ENCODE results near the gene FYB2.

Gene FYB2

GRCh38 chr1:56686169-56686568 is 133.0 kb downstream of the FYB2 start:
- H3K9me2 ChIP-seq (replicated peaks; ENCODE audit: insufficient read depth, low read length): no peaks in the 10 kb centered on the region
- H3K4me3 ChIP-seq (ENCODE audit: low read length): no peak overlapping the region
- H3K79me2 ChIP-seq (ENCODE audit: low read length): no peaks in the 10 kb centered on the region
- H3K27me3 ChIP-seq (replicated peaks; ENCODE audit: insufficient read depth, low read length): no peaks in the 10 kb centered on the region
- TF ChIP-seq EZH2phosphoT487 (IDR thresholded peaks at IDR 0.05; ENCODE audit: low read length) (no peak), CTCF (IDR thresholded peaks at IDR 0.05; ENCODE audit: low read length) (no peak), EZH2 (optimal IDR thresholded peaks at IDR 0.05; ENCODE audit: low read depth, low read length) (no peak)
- H3K4me2 ChIP-seq (ENCODE audit: low read depth, low read length): no peak overlapping the region
- no peak overlapping the region for H2AFZ ChIP-seq (ENCODE audit: low read length)
- H3K4me1 ChIP-seq (ENCODE audit: low read length): no peaks in the 10 kb centered on the region
- no peak for DNase-seq
- no peak overlapping the region for H3K9ac ChIP-seq (ENCODE audit: low read length)
- H3K9me3 ChIP-seq (replicated peaks; ENCODE audit: insufficient read depth, low read length): no peaks in the 10 kb centered on the region
- no peaks in the 10 kb centered on the region for H3F3A ChIP-seq (ENCODE audit: insufficient read depth, low read length)
- H3K36me3 ChIP-seq (replicated peaks; ENCODE audit: insufficient read depth, low read length): no peaks in the 10 kb centered on the region
- no peaks in the 10 kb centered on the region for H4K20me1 ChIP-seq (ENCODE audit: insufficient read depth, low read length)
- H3K27ac ChIP-seq (ENCODE audit: low read length): no peak overlapping the region

GRCh38 chr1:56683569-56683968 is 135.6 kb downstream of the FYB2 start:
- no peak for DNase-seq
- no peaks in the 10 kb centered on the region for H4K20me1 ChIP-seq (ENCODE audit: insufficient read depth, low read length)
- H3K4me2 ChIP-seq (ENCODE audit: low read depth, low read length): no peak overlapping the region
- H3K79me2 ChIP-seq (ENCODE audit: low read length): no peaks in the 10 kb centered on the region
- no peak overlapping the region for H2AFZ ChIP-seq (ENCODE audit: low read length)
- no peak overlapping the region for H3K27ac ChIP-seq (ENCODE audit: low read length)
- H3K4me1 ChIP-seq (ENCODE audit: low read length): no peaks in the 10 kb centered on the region
- H3K4me3 ChIP-seq (ENCODE audit: low read length): no peak overlapping the region
- no peaks in the 10 kb centered on the region for H3K9me3 ChIP-seq (replicated peaks; ENCODE audit: insufficient read depth, low read length)
- TF ChIP-seq EZH2phosphoT487 (IDR thresholded peaks at IDR 0.05; ENCODE audit: low read length): no peak
- TF ChIP-seq EZH2 (optimal IDR thresholded peaks at IDR 0.05; ENCODE audit: low read depth, low read length): no peak
- TF ChIP-seq CTCF (IDR thresholded peaks at IDR 0.05; ENCODE audit: low read length): no peak
- no peak overlapping the region for H3K9ac ChIP-seq (ENCODE audit: low read length)
- H3K27me3 ChIP-seq (replicated peaks; ENCODE audit: insufficient read depth, low read length): no peaks in the 10 kb centered on the region
- no peaks in the 10 kb centered on the region for H3K9me2 ChIP-seq (replicated peaks; ENCODE audit: insufficient read depth, low read length)
- H3F3A ChIP-seq (ENCODE audit: insufficient read depth, low read length): no peaks in the 10 kb centered on the region
- H3K36me3 ChIP-seq (replicated peaks; ENCODE audit: insufficient read depth, low read length): no peaks in the 10 kb centered on the region

- Histone ChIP-seq H3K9me3 (replicated peaks; ENCODE audit: insufficient read depth, low read length) (no peaks in the 10 kb centered on the region), H3K9me2 (replicated peaks; ENCODE audit: insufficient read depth, low read length) (no peaks in the 10 kb centered on the region), H3K27ac (ENCODE audit: low read length) (no peak overlapping the region), H3K4me3 (ENCODE audit: low read length) (no peak overlapping the region), H3K79me2 (ENCODE audit: low read length) (no peaks in the 10 kb centered on the region), H4K20me1 (ENCODE audit: insufficient read depth, low read length) (no peaks in the 10 kb centered on the region), H3K4me1 (ENCODE audit: low read length) (no peaks in the 10 kb centered on the region), H3K27me3 (replicated peaks; ENCODE audit: insufficient read depth, low read length) (no peaks in the 10 kb centered on the region), H2AFZ (ENCODE audit: low read length) (no peak overlapping the region), H3K9ac (ENCODE audit: low read length) (no peak overlapping the region), H3K4me2 (ENCODE audit: low read depth, low read length) (no peak overlapping the region), H3F3A (ENCODE audit: insufficient read depth, low read length) (no peaks in the 10 kb centered on the region), H3K36me3 (replicated peaks; ENCODE audit: insufficient read depth, low read length) (no peaks in the 10 kb centered on the region)
- no peak for TF ChIP-seq CTCF (IDR thresholded peaks at IDR 0.05; ENCODE audit: low read length)
- no peak for TF ChIP-seq EZH2 (optimal IDR thresholded peaks at IDR 0.05; ENCODE audit: low read depth, low read length)
- TF ChIP-seq EZH2phosphoT487 (IDR thresholded peaks at IDR 0.05; ENCODE audit: low read length): no peak
- DNase-seq: no peak
Observed at GRCh38 chr1:56676571-56677035, 142.6 kb downstream of the FYB2 start.

All from MM.1S (cell line).